ENCODE measurements around the gene UBE2O.

The UBE2O gene

DNA sequence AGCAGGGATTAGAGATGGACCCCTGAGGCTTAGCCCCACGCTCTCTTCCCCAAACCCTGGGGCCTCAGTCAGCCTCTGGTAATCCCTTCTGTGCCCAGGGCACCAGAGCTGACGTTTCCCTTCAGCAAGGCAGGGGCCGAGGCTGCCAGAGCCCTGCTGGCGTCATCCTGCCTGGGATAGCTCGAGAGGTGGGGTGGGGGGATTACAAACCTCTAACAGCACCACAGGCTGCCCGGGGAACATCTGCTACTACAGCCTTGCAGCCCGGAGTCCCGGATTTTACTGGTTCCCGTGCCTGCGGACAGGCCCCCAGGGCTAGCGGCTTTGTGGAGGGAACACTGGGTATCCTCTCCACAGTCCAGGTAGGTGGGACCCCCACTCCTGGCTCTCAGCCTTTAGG lies 14.4 kb upstream of the UBE2O start, which contains the start of gene AANAT:
Gene AANAT, plus strand, starts transcription at position 238 of the 400 bp plus-strand sequence. CDS start 1,144 bp downstream, outside the sequence.
- Mint-ChIP-seq H3K36me3 (ENCODE audit: low read depth) (peaks cover 20% of the 10 kb centered on the region), H3K9me3 (no peaks in the 10 kb centered on the region), H3K27me3 (peaks cover 14% of the 10 kb centered on the region), H3K27ac (no peak within 1 kb of the TSS), H3K4me3 (no peak within 1 kb of the TSS), H3K4me1 (ENCODE audit: low read depth) (peaks cover 7% of the 10 kb centered on the region)
- intact Hi-C loops (cut with micrococcal nuclease), result no loop called here

- Mint-ChIP-seq H3K4me1 (ENCODE audit: low read depth) (peaks cover 7% of the 10 kb centered on the region), H3K9me3 (no peaks in the 10 kb centered on the region), H3K36me3 (ENCODE audit: low read depth) (peaks cover 14% of the 10 kb centered on the region), H3K27me3 (peaks cover 18% of the 10 kb centered on the region), H3K4me3 (no peak overlapping the region), H3K27ac (no peak overlapping the region)
- intact Hi-C loops (cut with micrococcal nuclease), result loop anchor here (1.0 kb wide), 1 partner anchor 40 kb away; no protein-coding TSS in a partner anchor
Observed at GRCh38 chr17:76466775-76467130, 13.8 kb upstream of the UBE2O start.

DNA sequence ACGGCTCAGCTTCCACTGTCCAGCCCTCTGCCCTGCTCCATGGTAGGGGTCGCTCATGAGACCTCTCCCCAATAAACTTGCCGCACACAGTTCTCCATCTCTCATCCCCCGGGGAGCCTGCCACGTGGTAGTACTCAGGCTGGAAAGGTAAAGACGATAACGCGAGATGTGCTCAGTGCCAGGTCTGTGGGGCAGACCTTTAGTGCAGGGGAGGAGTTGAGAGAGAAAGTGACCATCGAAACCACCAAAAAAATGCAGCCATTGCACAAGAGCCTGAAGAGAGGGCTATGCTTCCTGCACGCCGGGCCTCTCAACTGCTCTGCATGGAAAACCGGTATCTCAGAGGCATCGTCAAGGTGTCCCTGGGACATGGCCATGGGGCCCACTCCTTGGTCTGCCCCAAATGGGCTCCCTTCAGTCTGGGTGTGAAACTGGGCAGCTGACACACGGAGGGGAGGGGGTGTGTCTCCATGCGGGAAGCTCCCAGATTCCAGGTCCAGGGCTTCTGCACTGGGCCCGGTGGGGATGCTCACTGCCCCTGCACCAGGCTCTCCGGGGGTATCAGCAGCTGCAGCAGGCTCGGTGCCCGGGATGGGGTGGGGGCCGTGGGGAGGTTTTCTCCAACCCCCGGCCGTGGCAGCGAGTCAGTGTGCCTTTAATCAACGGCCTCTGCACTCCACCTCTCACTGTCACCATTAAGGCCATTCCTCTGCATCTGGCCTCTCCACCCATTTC lies 9.8 kb upstream of the UBE2O start:
- Mint-ChIP-seq H3K27me3 (peaks cover 22% of the 10 kb centered on the region), H3K4me3 (no peak overlapping the region), H3K4me1 (ENCODE audit: low read depth) (peaks cover 7% of the 10 kb centered on the region), H3K9me3 (no peaks in the 10 kb centered on the region), H3K27ac (no peak overlapping the region), H3K36me3 (ENCODE audit: low read depth) (no peaks in the 10 kb centered on the region)
- intact Hi-C loops (cut with micrococcal nuclease), result no loop called here

GRCh38 chr17:76461765-76462555 lies 9.0 kb upstream of the UBE2O start:
- H3K27me3 Mint-ChIP-seq, result peaks cover 22% of the 10 kb centered on the region
- H3K36me3 Mint-ChIP-seq (ENCODE audit: low read depth), result no peaks in the 10 kb centered on the region
- no peaks in the 10 kb centered on the region for H3K9me3 Mint-ChIP-seq
- peaks cover 7% of the 10 kb centered on the region for H3K4me1 Mint-ChIP-seq (ENCODE audit: low read depth)
- H3K27ac Mint-ChIP-seq, result no peak overlapping the region
- H3K4me3 Mint-ChIP-seq, result no peak overlapping the region
- intact Hi-C loops (cut with micrococcal nuclease), result no loop called here

DNA sequence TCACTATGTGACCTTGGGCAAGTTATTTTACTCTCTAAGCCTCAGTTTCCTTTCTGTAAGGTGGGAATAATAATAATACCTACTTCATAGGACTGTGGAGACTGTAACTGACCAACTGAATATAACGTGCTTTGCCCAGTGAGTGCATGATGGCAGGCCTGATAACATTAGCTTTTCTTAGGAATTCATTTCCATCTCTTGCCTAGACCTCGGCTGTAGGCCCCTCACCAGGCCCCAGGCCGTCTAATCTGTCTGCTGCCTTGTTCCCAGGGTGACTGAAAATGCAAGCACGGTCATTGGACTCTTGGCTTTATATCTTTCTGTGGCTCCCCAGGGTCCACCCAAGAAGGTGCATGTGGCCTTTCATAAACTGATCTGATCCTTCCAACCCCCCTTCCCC lies 6.7 kb upstream of the UBE2O start:
- intact Hi-C loops (cut with micrococcal nuclease), result no loop called here

GRCh38 chr17:76458580-76459490 lies 5.9 kb upstream of the UBE2O start:
- intact Hi-C loops (cut with micrococcal nuclease), result no loop called here
- Mint-ChIP-seq H3K9me3 (no peaks in the 10 kb centered on the region), H3K27ac (no peak overlapping the region), H3K27me3 (peaks cover 23% of the 10 kb centered on the region), H3K4me1 (ENCODE audit: low read depth) (no peaks in the 10 kb centered on the region), H3K4me3 (no peak overlapping the region), H3K36me3 (ENCODE audit: low read depth) (no peaks in the 10 kb centered on the region)

More for the DNA sequence above, 6.7 kb upstream of the UBE2O start:
- Mint-ChIP-seq H3K27ac (no peak overlapping the region), H3K27me3 (peaks cover 25% of the 10 kb centered on the region), H3K4me3 (no peak overlapping the region), H3K36me3 (ENCODE audit: low read depth) (no peaks in the 10 kb centered on the region), H3K9me3 (no peaks in the 10 kb centered on the region), H3K4me1 (ENCODE audit: low read depth) (no peaks in the 10 kb centered on the region)

GRCh38 chr17:76453431-76453743 lies 435 bp upstream of the UBE2O start:
- Mint-ChIP-seq H3K36me3 (ENCODE audit: low read depth) (no peaks in the 10 kb centered on the region), H3K4me1 (ENCODE audit: low read depth) (peaks cover 30% of the 10 kb centered on the region), H3K27ac (peak overlapping the region; percentile 7), H3K4me3 (peak overlapping the region; percentile 79), H3K27me3 (peaks cover 6% of the 10 kb centered on the region), H3K9me3 (no peaks in the 10 kb centered on the region)
- intact Hi-C loops (cut with micrococcal nuclease), result no loop called here

DNA sequence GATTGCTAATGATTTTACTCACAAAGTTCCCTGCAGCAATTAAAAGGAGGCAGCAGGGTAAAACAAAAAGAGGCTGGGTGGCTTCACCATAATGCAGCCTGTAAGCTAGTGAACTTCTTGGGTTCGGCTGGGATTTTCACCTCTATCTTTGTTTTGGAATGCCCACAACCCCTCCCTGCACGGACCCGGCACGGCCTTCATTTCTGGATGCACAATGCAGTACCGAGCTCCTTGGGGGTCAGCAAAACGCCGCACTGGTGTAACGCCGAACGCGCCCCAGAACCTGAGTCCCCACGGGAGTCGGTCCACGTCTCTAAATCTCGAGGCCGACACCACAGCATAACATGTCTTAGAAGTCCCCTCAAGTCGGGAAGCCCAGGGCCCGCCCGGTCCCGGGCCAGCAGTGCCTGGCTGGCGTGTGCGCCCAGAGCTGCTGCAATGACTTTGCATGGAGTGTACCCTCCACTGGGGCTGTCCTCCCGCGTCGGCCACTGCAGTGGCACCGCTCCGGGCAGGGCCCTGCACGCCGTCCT lies 759 bp downstream of the UBE2O start:
- H3K36me3 Mint-ChIP-seq (ENCODE audit: low read depth), result no peaks in the 10 kb centered on the region
- intact Hi-C loops (cut with micrococcal nuclease), result no loop called here
- peaks cover 6% of the 10 kb centered on the region for H3K27me3 Mint-ChIP-seq
- H3K27ac Mint-ChIP-seq, result peak overlapping the region; percentile 66
- H3K4me3 Mint-ChIP-seq, result peak overlapping the region; percentile 79
- H3K9me3 Mint-ChIP-seq, result no peaks in the 10 kb centered on the region
- peaks cover 37% of the 10 kb centered on the region for H3K4me1 Mint-ChIP-seq (ENCODE audit: low read depth)

DNA sequence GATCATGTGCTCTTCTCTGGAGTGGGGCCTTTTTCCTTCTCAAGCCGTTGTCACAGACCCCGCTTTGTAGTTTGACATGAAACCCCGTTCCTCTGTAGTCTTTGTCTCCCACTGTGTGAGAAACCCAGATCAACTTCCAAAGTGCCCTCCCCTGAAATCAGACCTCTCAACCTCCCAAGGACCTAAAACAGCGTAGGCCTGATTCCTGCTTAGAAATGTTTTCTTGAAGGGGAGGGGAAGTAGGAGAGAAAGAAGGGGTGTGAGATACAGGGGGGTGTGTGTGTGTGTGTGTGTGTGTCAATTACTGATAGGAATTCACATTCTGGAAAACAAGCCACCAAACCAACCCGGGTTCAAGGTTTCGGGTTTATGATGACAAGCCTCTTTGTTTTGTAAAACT lies 1.4 kb downstream of the UBE2O start:
- intact Hi-C loops (cut with micrococcal nuclease), result no loop called here
- Mint-ChIP-seq H3K27ac (no peak overlapping the region), H3K4me1 (ENCODE audit: low read depth) (peaks cover 44% of the 10 kb centered on the region), H3K4me3 (peak overlapping the region; percentile 5), H3K36me3 (ENCODE audit: low read depth) (no peaks in the 10 kb centered on the region), H3K9me3 (no peaks in the 10 kb centered on the region), H3K27me3 (peaks cover 6% of the 10 kb centered on the region)

DNA sequence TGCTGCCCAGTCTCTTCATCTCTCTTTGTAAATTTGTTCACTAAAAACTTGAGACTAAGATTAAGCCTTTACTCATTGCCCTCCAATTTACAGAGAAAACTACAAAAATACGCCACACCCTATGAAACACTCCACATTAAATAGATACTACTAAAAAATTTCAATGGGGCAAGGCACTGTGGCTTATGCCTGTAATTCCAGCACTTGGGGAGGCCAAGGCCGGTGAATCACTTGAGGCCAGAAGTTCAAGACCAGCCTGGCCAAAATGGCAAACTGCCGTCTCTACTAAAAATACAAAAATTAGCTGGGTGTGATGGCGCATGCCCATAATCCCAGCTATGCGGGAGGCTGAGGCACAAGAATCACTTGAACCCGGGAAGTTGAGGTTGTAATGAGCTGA lies 3.8 kb downstream of the UBE2O start:
- H3K4me3 Mint-ChIP-seq, result no peak overlapping the region
- no peaks in the 10 kb centered on the region for H3K9me3 Mint-ChIP-seq
- intact Hi-C loops (cut with micrococcal nuclease), result no loop called here
- peaks cover 67% of the 10 kb centered on the region for H3K4me1 Mint-ChIP-seq (ENCODE audit: low read depth)
- H3K27ac Mint-ChIP-seq, result no peak overlapping the region
- peaks cover 3% of the 10 kb centered on the region for H3K27me3 Mint-ChIP-seq
- no peaks in the 10 kb centered on the region for H3K36me3 Mint-ChIP-seq (ENCODE audit: low read depth)

- no peaks in the 10 kb centered on the region for H3K9me3 Mint-ChIP-seq
- no peak overlapping the region for H3K4me3 Mint-ChIP-seq
- H3K4me1 Mint-ChIP-seq (ENCODE audit: low read depth), result peaks cover 74% of the 10 kb centered on the region
- H3K36me3 Mint-ChIP-seq (ENCODE audit: low read depth), result no peaks in the 10 kb centered on the region
- peaks cover 3% of the 10 kb centered on the region for H3K27me3 Mint-ChIP-seq
- intact Hi-C loops (cut with micrococcal nuclease), result no loop called here
- H3K27ac Mint-ChIP-seq, result no peak overlapping the region
Observed at GRCh38 chr17:76447931-76448652, 4.9 kb downstream of the UBE2O start.

DNA sequence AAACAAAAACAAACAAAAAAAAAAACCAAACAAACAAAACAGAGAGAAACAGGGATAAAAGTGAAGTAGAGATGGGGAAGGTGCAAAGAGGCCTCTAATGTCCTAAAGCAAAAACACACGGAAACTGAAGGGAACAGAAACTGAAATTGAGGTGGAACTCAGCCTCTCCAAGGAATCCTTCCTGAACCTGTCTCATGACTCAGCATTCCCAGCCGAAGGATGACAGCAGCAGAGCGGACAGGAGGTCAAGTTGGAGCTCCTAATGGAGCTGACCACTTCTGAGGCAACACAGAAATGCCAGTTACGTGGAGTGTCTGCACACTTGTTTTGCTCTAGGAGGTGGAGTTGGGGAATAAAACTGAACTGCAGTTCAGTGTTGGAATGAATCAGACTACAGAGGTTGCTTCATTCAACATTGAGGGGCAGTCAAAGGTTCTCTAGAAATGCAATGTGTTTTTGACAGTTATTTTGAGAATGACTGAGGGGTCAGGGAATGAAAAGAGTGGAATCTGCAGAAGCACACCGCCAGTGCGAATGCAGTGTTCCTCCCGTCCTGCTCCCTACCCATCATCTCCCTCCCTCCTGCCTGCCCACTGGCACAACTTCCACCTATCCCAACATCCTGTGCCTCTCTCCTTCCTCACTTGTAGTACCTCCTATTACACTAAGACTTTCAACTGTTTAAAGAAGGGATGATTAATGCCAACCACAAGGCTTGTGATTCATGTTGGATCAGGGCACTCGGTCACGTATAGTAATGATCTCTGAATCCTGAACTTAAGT lies 6.3 kb downstream of the UBE2O start:
- H3K36me3 Mint-ChIP-seq (ENCODE audit: low read depth), result no peaks in the 10 kb centered on the region
- intact Hi-C loops (cut with micrococcal nuclease), result no loop called here
- no peaks in the 10 kb centered on the region for H3K27me3 Mint-ChIP-seq
- H3K4me3 Mint-ChIP-seq, result no peak overlapping the region
- no peaks in the 10 kb centered on the region for H3K9me3 Mint-ChIP-seq
- peaks cover 73% of the 10 kb centered on the region for H3K4me1 Mint-ChIP-seq (ENCODE audit: low read depth)
- H3K27ac Mint-ChIP-seq, result no peak overlapping the region

Data from dendritic cell treated with granulocyte-macrophage colony-stimulating factor and Interleukin-4, amounts not matched to agents 40 ng/mL and 50 ng/mL, for 4 days (primary cell).